ENCODE measurements around the gene MDM1. TPM values are rescaled to one million over a fixed set of nuclear protein-coding genes. Genes with fewer than 3 reads are reported as not detected.

Gene MDM1
- total RNA-seq, 2 donors from 2014 or later, result 7.7 to 12.0 TPM

GRCh38 chr12:68272732-68273131 is 59.4 kb downstream of the MDM1 start:
- TF ChIP-seq CTCF (IDR thresholded peaks at IDR 0.05), result no peak
- no peak overlapping the region for H3K27ac ChIP-seq
- no peak for DNase-seq
- H3K4me1 ChIP-seq, result no peaks in the 10 kb centered on the region
- intact Hi-C loops (cut with DNase I), result no loop called here
- no peaks in the 10 kb centered on the region for H3K9me3 ChIP-seq
- H3K9ac ChIP-seq (ENCODE audit: low read depth in 2 of 2, low read length in 2 of 2), result no peak overlapping the region
- no peak overlapping the region for H3K4me3 ChIP-seq
- no peaks in the 10 kb centered on the region for H3K36me3 ChIP-seq
- no peaks in the 10 kb centered on the region for H3K27me3 ChIP-seq

GRCh38 chr12:68271346-68271745 is 60.8 kb downstream of the MDM1 start:
- Histone ChIP-seq H3K9me3 (no peaks in the 10 kb centered on the region), H3K27ac (no peak overlapping the region), H3K4me1 (no peaks in the 10 kb centered on the region), H3K36me3 (no peaks in the 10 kb centered on the region), H3K9ac (ENCODE audit: low read depth in 2 of 2, low read length in 2 of 2) (no peak overlapping the region), H3K27me3 (no peaks in the 10 kb centered on the region), H3K4me3 (no peak overlapping the region)
- intact Hi-C loops (cut with DNase I), result no loop called here
- no peak for TF ChIP-seq CTCF (IDR thresholded peaks at IDR 0.05)
- DNase-seq, result no peak

DNA sequence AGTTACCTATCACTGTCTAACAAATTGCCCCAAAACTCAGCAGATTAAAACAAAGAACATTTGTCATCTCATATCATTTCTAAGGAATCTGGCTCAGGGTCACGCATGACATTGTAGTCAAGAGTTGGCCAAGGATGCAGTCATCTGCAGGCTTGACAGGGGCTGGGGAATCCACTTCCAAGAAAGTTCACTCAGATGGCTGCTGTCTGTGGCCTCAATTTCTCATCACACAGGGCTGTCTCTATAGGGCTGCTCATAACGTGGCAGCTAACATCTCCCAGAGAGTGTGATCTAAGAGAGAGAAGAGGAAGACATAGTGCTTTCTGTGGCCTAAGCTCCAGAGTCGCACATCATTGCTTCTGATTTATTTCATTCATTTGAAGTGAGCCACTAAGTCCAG is 61.8 kb downstream of the MDM1 start:
- no peaks in the 10 kb centered on the region for H3K9me3 ChIP-seq
- no peak for TF ChIP-seq CTCF (IDR thresholded peaks at IDR 0.05)
- no peaks in the 10 kb centered on the region for H3K27me3 ChIP-seq
- intact Hi-C loops (cut with DNase I), result no loop called here
- no peaks in the 10 kb centered on the region for H3K4me1 ChIP-seq
- no peak overlapping the region for H3K4me3 ChIP-seq
- no peaks in the 10 kb centered on the region for H3K36me3 ChIP-seq
- no peak overlapping the region for H3K27ac ChIP-seq
- DNase-seq, result no peak
- no peak overlapping the region for H3K9ac ChIP-seq (ENCODE audit: low read depth in 2 of 2, low read length in 2 of 2)

DNA sequence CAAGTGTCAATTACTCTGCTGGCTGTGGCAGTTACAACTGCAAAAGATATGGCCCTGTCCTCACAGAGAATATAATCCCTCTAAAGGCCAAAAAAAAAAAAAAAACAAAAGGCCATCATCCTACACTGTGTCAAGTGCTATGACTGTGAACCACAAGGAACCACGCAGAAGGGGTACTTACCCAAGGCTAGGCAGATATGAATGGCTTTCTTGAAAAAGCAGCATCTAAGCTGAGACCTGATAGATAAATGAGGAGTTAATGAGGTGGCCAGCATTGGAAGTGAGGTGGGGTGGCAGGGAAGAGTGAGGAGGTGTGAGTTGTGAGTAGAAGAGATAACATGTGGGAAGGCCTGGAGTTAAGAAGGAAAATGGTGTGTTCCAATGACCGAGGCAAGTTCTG is 62.4 kb downstream of the MDM1 start:
- Histone ChIP-seq H3K27me3 (no peaks in the 10 kb centered on the region), H3K4me1 (no peaks in the 10 kb centered on the region), H3K9me3 (no peaks in the 10 kb centered on the region), H3K9ac (ENCODE audit: low read depth in 2 of 2, low read length in 2 of 2) (no peak overlapping the region), H3K4me3 (no peak overlapping the region), H3K36me3 (no peaks in the 10 kb centered on the region), H3K27ac (no peak overlapping the region)
- TF ChIP-seq CTCF (IDR thresholded peaks at IDR 0.05), result no peak
- no peak for DNase-seq
- intact Hi-C loops (cut with DNase I), result no loop called here

- H3K4me3 ChIP-seq, result no peak overlapping the region
- H3K36me3 ChIP-seq, result no peaks in the 10 kb centered on the region
- no peaks in the 10 kb centered on the region for H3K9me3 ChIP-seq
- intact Hi-C loops (cut with DNase I), result no loop called here
- DNase-seq, result no peak
- no peak overlapping the region for H3K9ac ChIP-seq (ENCODE audit: low read depth in 2 of 2, low read length in 2 of 2)
- H3K4me1 ChIP-seq, result no peaks in the 10 kb centered on the region
- TF ChIP-seq CTCF (IDR thresholded peaks at IDR 0.05), result no peak
- no peak overlapping the region for H3K27ac ChIP-seq
- no peaks in the 10 kb centered on the region for H3K27me3 ChIP-seq
Measured at GRCh38 chr12:68268967-68269366, 63.2 kb downstream of the MDM1 start.

GRCh38 chr12:68267892-68268396 is 64.2 kb downstream of the MDM1 start:
- Histone ChIP-seq H3K4me1 (no peaks in the 10 kb centered on the region), H3K9ac (ENCODE audit: low read depth in 2 of 2, low read length in 2 of 2) (no peak overlapping the region), H3K27ac (no peak overlapping the region), H3K4me3 (no peak overlapping the region), H3K27me3 (no peaks in the 10 kb centered on the region), H3K9me3 (no peaks in the 10 kb centered on the region), H3K36me3 (no peaks in the 10 kb centered on the region)
- no peak for DNase-seq
- intact Hi-C loops (cut with DNase I), result no loop called here
- TF ChIP-seq CTCF (IDR thresholded peaks at IDR 0.05), result no peak
